NB4 (cell line): ENCODE data around the gene DGKB.

Experiments used
- DNase-seq: peaks from one replicate; pipeline ENCODE4 v3.0.0; 2010; ENCODE audit warnings: low read depth
- H3K4me3 ChIP-seq: one replicate; pipeline ENCODE4 v1.5.1; 2011; ENCODE audit warnings: mild to moderate bottlenecking, low read depth, low read length, moderate library complexity
- MYC ChIP-seq: IDR thresholded peaks from 2 replicates; pipeline ENCODE4 v1.6.1; 2011; ENCODE audit warnings: low read depth, low read length
- POLR2A ChIP-seq: IDR thresholded peaks from 2 replicates; pipeline ENCODE4 v1.6.1; 2011; ENCODE audit warnings: mild to moderate bottlenecking; ENCODE audit not compliant: insufficient read length; ENCODE audit errors: extremely low read depth
- TF ChIP-seq, protein P1 (sequence below): IDR thresholded peaks from 2 replicates; pipeline ENCODE4 v1.6.1; 2011; ENCODE audit warnings: low read depth, low read length
- TF ChIP-seq, protein P2 (sequence below): IDR thresholded peaks from one replicate; pipeline ENCODE4 v1.5.1; 2012; ENCODE audit warnings: low read depth, low read length

The DGKB gene

DNA sequence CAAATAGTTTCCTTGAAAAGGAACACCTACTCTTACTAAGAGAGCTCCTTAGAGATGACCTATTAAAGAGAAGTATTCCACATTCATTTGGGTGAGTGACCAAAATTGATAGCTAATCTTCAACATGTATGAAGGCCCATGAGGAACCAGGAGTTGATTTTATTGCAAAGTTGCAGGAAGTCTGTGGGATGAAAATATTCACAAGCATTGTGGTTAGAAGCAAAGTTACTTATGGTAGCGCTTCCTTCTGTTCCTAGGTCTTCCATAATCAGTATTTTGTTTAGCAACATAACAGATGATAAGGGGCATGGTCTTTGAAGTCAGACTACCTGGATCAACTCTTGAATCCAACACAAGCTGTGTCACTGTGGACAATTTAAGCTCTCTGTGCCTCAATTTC, 164.5 kb downstream of the DGKB start:
- TF ChIP-seq, protein P1, sequence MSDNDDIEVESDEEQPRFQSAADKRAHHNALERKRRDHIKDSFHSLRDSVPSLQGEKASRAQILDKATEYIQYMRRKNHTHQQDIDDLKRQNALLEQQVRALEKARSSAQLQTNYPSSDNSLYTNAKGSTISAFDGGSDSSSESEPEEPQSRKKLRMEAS, result no peak
- TF ChIP-seq POLR2A, result no peak
- no peak for TF ChIP-seq MYC
- TF ChIP-seq, protein P2, sequence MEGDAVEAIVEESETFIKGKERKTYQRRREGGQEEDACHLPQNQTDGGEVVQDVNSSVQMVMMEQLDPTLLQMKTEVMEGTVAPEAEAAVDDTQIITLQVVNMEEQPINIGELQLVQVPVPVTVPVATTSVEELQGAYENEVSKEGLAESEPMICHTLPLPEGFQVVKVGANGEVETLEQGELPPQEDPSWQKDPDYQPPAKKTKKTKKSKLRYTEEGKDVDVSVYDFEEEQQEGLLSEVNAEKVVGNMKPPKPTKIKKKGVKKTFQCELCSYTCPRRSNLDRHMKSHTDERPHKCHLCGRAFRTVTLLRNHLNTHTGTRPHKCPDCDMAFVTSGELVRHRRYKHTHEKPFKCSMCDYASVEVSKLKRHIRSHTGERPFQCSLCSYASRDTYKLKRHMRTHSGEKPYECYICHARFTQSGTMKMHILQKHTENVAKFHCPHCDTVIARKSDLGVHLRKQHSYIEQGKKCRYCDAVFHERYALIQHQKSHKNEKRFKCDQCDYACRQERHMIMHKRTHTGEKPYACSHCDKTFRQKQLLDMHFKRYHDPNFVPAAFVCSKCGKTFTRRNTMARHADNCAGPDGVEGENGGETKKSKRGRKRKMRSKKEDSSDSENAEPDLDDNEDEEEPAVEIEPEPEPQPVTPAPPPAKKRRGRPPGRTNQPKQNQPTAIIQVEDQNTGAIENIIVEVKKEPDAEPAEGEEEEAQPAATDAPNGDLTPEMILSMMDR, result no peak
- DNase-seq, result peak; percentile 13
- H3K4me3 ChIP-seq, result no peak overlapping the region

DNA sequence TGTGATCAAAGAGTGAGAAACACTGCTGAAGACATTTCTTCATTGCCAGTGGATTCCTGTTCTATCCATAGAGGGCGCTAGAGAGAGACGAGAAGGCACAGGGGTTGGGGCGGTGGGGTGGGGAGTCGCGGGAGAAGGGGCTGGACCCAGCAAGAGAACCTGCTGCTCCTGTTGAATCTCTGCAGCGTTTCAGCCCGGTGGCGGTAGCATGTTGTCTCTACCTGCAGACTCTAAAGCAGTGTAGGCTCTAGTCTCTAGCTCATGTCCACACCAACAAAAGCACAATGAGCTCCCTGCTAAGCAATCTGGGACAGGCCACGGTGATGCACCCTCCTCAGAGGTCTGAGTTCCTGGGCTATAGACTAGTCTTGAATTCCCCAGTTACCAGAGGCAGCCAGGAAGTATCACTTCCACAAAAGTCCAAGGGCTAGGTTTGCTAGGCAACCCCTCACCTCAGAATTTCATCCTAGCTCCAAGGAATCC, 167.7 kb downstream of the DGKB start:
- H3K4me3 ChIP-seq, result no peak overlapping the region
- peak; percentile 28 for DNase-seq
- TF ChIP-seq, protein P2, result peak; percentile 47
- TF ChIP-seq MYC, result no peak

DNA sequence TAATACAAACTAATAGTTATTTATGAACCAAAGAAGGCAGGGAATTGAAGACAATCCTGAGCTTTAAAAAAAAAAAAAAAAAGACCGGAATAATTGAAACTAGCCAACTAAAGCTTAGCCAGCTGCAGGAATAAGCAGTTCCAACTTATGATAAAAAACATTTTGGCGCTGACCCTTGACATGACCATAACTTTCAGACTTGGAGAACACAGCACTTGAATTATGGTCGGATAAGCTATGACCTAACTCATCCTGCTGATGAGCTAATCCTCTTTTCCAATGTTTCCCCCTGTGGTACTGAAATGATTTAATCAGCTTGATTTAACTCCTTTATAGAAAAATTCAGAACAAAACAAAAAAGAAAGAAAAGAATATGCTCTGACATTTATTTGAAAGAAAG, 181.8 kb downstream of the DGKB start:
- DNase-seq, result no peak
- TF ChIP-seq POLR2A, result no peak
- no peak for TF ChIP-seq MYC
- TF ChIP-seq, protein P1, result no peak
- TF ChIP-seq, protein P2, result no peak
- H3K4me3 ChIP-seq, result no peak overlapping the region

DNA sequence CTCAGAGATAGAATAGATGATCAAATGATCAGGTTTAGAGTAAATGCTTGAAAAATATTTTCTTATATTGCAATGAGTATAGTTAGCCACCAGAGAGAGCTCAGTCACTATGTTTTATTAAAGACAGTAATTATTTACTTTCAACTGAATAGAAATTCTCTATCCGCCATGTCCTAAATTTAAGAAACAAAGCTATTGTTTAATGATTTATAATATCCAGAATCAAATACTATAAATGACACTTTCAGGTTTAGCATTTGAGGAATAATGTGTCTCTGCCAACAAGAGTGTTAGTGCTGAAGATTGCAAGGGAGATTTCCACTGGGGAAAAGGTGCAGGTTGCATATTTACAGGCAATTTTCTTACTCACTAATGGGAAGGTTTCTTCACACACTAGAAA, 184.7 kb downstream of the DGKB start:
- peak; percentile 24 for DNase-seq
- TF ChIP-seq MYC (no peak), POLR2A (no peak)
- TF ChIP-seq, protein P1, result no peak
- TF ChIP-seq, protein P2, result no peak

DNA sequence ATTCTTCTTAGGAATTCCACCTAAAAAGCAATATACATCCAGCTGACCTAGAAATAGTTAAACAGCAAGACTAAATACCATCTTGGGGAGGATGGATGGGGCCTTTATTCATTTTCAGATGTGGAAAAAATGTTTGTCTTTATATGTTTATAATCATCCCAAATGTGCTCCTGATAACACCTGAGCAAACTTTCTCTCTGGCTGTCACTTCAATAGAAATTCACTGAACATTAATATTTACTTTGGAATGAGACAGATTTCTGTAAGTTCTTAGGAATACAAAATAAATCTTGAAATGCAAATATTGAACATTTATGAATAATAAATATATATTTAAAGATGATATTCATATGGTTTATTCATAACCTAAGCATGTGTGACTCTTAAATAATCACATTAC, 185.4 kb downstream of the DGKB start:
- H3K4me3 ChIP-seq, result no peak overlapping the region
- no peak for DNase-seq
- TF ChIP-seq, protein P1, result no peak
- TF ChIP-seq, protein P2, result no peak
- no peak for TF ChIP-seq POLR2A
- no peak for TF ChIP-seq MYC

More for the DNA sequence above, 184.7 kb downstream of the DGKB start:
- H3K4me3 ChIP-seq, result no peak overlapping the region

DNA sequence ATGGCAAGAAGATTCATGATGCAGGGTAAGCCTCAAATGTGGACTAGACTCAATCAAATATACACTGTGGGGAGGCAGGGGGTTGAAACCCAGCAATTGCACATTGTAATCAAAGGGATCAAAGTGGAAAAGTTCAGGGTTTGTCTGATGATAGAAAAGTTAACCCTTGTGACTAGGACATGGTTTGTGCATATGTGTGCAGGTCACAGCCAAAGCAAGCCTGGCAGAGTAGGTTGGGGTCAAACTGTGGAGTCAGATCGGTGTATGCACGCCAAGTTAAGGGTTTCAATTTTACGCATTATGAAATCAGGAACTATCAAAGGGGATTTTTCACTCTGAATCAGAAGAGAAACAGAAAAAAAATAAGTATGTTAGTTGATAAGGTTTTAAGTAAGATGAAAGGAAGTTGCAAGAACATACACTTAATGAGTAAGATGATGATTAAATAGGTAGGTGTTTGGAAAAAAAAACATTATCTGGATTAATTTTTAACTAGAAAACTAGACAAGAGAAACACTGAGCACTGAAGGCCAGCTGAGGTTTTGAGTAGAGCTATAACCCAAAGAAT, 188.3 kb downstream of the DGKB start:
- no peak overlapping the region for H3K4me3 ChIP-seq
- no peak for DNase-seq
- no peak for TF ChIP-seq MYC
- TF ChIP-seq, protein P1, result no peak
- TF ChIP-seq POLR2A, result no peak
- TF ChIP-seq, protein P2, result no peak
